Stimulated activated naive B cell treated with anti-CD40 and anti-IgM and Interleukin-4, amounts not matched to agents 10 μg/mL and 1 μg/mL and 100 μg/mL, for 72 hours (primary cell): Measurements from ENCODE around the gene RFTN1.

Experiments used
- ATAC-seq, 2 donors: fragments of 150-1000 bp; cut with Tn5 transposase; replicated peaks; 2 replicates each; pipeline ENCODE4 v1.10.0; 2021; ENCODE audit warnings: moderate library complexity in 1 of 2
- DNase-seq: peaks from one replicate; pipeline ENCODE4 v3.0.0; 2021
- H3K27ac Mint-ChIP-seq: one replicate; pipeline ENCODE4 v1.8.0; 2022; ENCODE audit warnings: mild to moderate bottlenecking, mixed read lengths
- H3K27me3 Mint-ChIP-seq, 2 donors: one replicate each; pipeline ENCODE4 v1.8.0; 2022; ENCODE audit warnings: mixed read lengths in 2 of 2
- H3K36me3 Mint-ChIP-seq, 2 donors: one replicate each; pipeline ENCODE4 v1.8.0; 2022; ENCODE audit warnings: mixed read lengths in 2 of 2, mild to moderate bottlenecking in 1 of 2
- H3K4me1 Mint-ChIP-seq, 2 donors: one replicate each; pipeline ENCODE4 v1.8.0; 2022; ENCODE audit warnings: mixed read lengths in 2 of 2, mild to moderate bottlenecking in 1 of 2
- H3K4me3 Mint-ChIP-seq, 2 donors: one replicate each; pipeline ENCODE4 v1.8.0; 2022; ENCODE audit warnings: mild to moderate bottlenecking in 2 of 2, mixed read lengths in 2 of 2, moderate library complexity in 1 of 2
- H3K9me3 Mint-ChIP-seq, 2 donors: one replicate each; pipeline ENCODE4 v1.8.0; 2022; ENCODE audit warnings: mixed read lengths in 2 of 2, mild to moderate bottlenecking in 1 of 2

RFTN1 gene

GRCh38 chr3:16328124-16328523 lies 185.4 kb downstream of the RFTN1 start:
- H3K9me3 Mint-ChIP-seq, result peaks cover 6 to 8% of the 10 kb centered on the region in 2 donors
- no peaks in the 10 kb centered on the region for H3K27me3 Mint-ChIP-seq
- DNase-seq (no peak), ATAC-seq (no peak)
- no peak overlapping the region for H3K4me3 Mint-ChIP-seq
- peaks cover 1 to 8% of the 10 kb centered on the region in 2 donors for H3K4me1 Mint-ChIP-seq
- H3K36me3 Mint-ChIP-seq, result peaks cover 59 to 80% of the 10 kb centered on the region in 2 donors
- peak overlapping the region; percentile 20 for H3K27ac Mint-ChIP-seq

- H3K27ac Mint-ChIP-seq, result peak overlapping the region; percentile 47
- peaks cover 54 to 76% of the 10 kb centered on the region in 2 donors for H3K36me3 Mint-ChIP-seq
- H3K27me3 Mint-ChIP-seq, result no peaks in the 10 kb centered on the region
- no peak for ATAC-seq
- no peak for DNase-seq
- no peak overlapping the region for H3K4me3 Mint-ChIP-seq
- H3K9me3 Mint-ChIP-seq, result peaks cover 4% of the 10 kb centered on the region in 2 donors
- H3K4me1 Mint-ChIP-seq, result peaks cover 3 to 15% of the 10 kb centered on the region in 2 donors
These were observed 186.7 kb downstream of the RFTN1 start for GRCh38 chr3:16326724-16327349.

GRCh38 chr3:16325850-16326249 lies 187.6 kb downstream of the RFTN1 start:
- DNase-seq, result no peak
- H3K4me1 Mint-ChIP-seq, result peaks cover 9 to 24% of the 10 kb centered on the region in 2 donors
- ATAC-seq, result no peak
- H3K9me3 Mint-ChIP-seq, result no peaks in the 10 kb centered on the region
- no peaks in the 10 kb centered on the region for H3K27me3 Mint-ChIP-seq
- H3K4me3 Mint-ChIP-seq, result no peak overlapping the region
- H3K36me3 Mint-ChIP-seq, result peaks cover 55 to 78% of the 10 kb centered on the region in 2 donors
- H3K27ac Mint-ChIP-seq, result peak overlapping the region; percentile 56

GRCh38 chr3:16323737-16324136 lies 189.8 kb downstream of the RFTN1 start:
- Mint-ChIP-seq H3K27me3 (no peaks in the 10 kb centered on the region), H3K4me1 (peaks cover 14 to 30% of the 10 kb centered on the region in 2 donors), H3K36me3 (peaks cover 52 to 74% of the 10 kb centered on the region in 2 donors), H3K27ac (peak overlapping the region; percentile 76), H3K4me3 (no peak overlapping the region), H3K9me3 (no peaks in the 10 kb centered on the region)
- ATAC-seq (no peak), DNase-seq (no peak)

GRCh38 chr3:16322189-16322588 lies 191.3 kb downstream of the RFTN1 start:
- DNase-seq, result no peak
- ATAC-seq, result no peak
- Mint-ChIP-seq H3K4me3 (peak overlapping the region in 1 of 2 donors; percentile 30), H3K4me1 (peaks cover 15 to 36% of the 10 kb centered on the region in 2 donors), H3K27ac (peak overlapping the region; percentile 20), H3K9me3 (no peaks in the 10 kb centered on the region), H3K27me3 (no peaks in the 10 kb centered on the region), H3K36me3 (peaks cover 52 to 77% of the 10 kb centered on the region in 2 donors)

GRCh38 chr3:16320711-16321110 lies 192.8 kb downstream of the RFTN1 start:
- H3K27me3 Mint-ChIP-seq, result no peaks in the 10 kb centered on the region
- H3K27ac Mint-ChIP-seq, result peak overlapping the region; percentile 60
- peaks cover 23 to 50% of the 10 kb centered on the region in 2 donors for H3K4me1 Mint-ChIP-seq
- no peak for DNase-seq
- H3K4me3 Mint-ChIP-seq, result no peak overlapping the region
- no peak for ATAC-seq
- H3K9me3 Mint-ChIP-seq, result no peaks in the 10 kb centered on the region
- H3K36me3 Mint-ChIP-seq, result peaks cover 61 to 83% of the 10 kb centered on the region in 2 donors

GRCh38 chr3:16319723-16320122 lies 193.8 kb downstream of the RFTN1 start:
- no peak overlapping the region for H3K4me3 Mint-ChIP-seq
- H3K27ac Mint-ChIP-seq, result peak overlapping the region; percentile 42
- H3K4me1 Mint-ChIP-seq, result peaks cover 25 to 44% of the 10 kb centered on the region in 2 donors
- H3K9me3 Mint-ChIP-seq, result no peaks in the 10 kb centered on the region
- DNase-seq (no peak), ATAC-seq (no peak)
- H3K36me3 Mint-ChIP-seq, result peaks cover 59 to 78% of the 10 kb centered on the region in 2 donors
- no peaks in the 10 kb centered on the region for H3K27me3 Mint-ChIP-seq

GRCh38 chr3:16319307-16319706 lies 194.2 kb downstream of the RFTN1 start:
- Mint-ChIP-seq H3K4me3 (no peak overlapping the region), H3K4me1 (peaks cover 25 to 44% of the 10 kb centered on the region in 2 donors), H3K9me3 (no peaks in the 10 kb centered on the region), H3K27ac (peak overlapping the region; percentile 42), H3K27me3 (no peaks in the 10 kb centered on the region), H3K36me3 (peaks cover 59 to 74% of the 10 kb centered on the region in 2 donors)
- DNase-seq, result no peak
- ATAC-seq, result peak; percentile 57 to 61

- no peaks in the 10 kb centered on the region for H3K27me3 Mint-ChIP-seq
- H3K4me1 Mint-ChIP-seq, result peaks cover 28 to 50% of the 10 kb centered on the region in 2 donors
- H3K36me3 Mint-ChIP-seq, result peaks cover 62 to 72% of the 10 kb centered on the region in 2 donors
- H3K4me3 Mint-ChIP-seq, result no peak overlapping the region
- H3K9me3 Mint-ChIP-seq, result no peaks in the 10 kb centered on the region
- peak overlapping the region; percentile 47 for H3K27ac Mint-ChIP-seq
- no peak for DNase-seq
- ATAC-seq, result no peak
These were observed 195.3 kb downstream of the RFTN1 start for GRCh38 chr3:16318176-16318575.

- ATAC-seq (no peak), DNase-seq (no peak)
- Mint-ChIP-seq H3K9me3 (no peaks in the 10 kb centered on the region), H3K4me3 (peak overlapping the region in 1 of 2 donors; percentile 3), H3K27me3 (no peaks in the 10 kb centered on the region), H3K36me3 (peaks cover 63 to 74% of the 10 kb centered on the region in 2 donors), H3K4me1 (peaks cover 28 to 56% of the 10 kb centered on the region in 2 donors), H3K27ac (peak overlapping the region; percentile 77)
These were observed 195.9 kb downstream of the RFTN1 start for GRCh38 chr3:16317561-16317945.

GRCh38 chr3:16316847-16317560 lies 196.5 kb downstream of the RFTN1 start:
- peaks cover 31 to 56% of the 10 kb centered on the region in 2 donors for H3K4me1 Mint-ChIP-seq
- H3K4me3 Mint-ChIP-seq, result peak overlapping the region; percentile 5 to 17
- no peak for ATAC-seq

GRCh38 chr3:16316396-16316795 lies 197.1 kb downstream of the RFTN1 start:
- peak overlapping the region; percentile 90 for H3K27ac Mint-ChIP-seq
- H3K36me3 Mint-ChIP-seq, result peaks cover 64 to 74% of the 10 kb centered on the region in 2 donors
- H3K9me3 Mint-ChIP-seq, result no peaks in the 10 kb centered on the region
- peaks cover 33 to 57% of the 10 kb centered on the region in 2 donors for H3K4me1 Mint-ChIP-seq
- no peaks in the 10 kb centered on the region for H3K27me3 Mint-ChIP-seq
- no peak overlapping the region for H3K4me3 Mint-ChIP-seq
- ATAC-seq (no peak), DNase-seq (no peak)

More at GRCh38 chr3:16316847-16317560, 196.5 kb downstream of the RFTN1 start:
- Mint-ChIP-seq H3K27ac (peak overlapping the region; percentile 90), H3K27me3 (no peaks in the 10 kb centered on the region), H3K9me3 (no peaks in the 10 kb centered on the region), H3K36me3 (peaks cover 64 to 74% of the 10 kb centered on the region in 2 donors)
- no peak for DNase-seq

- no peak for ATAC-seq
- no peak for DNase-seq
- Mint-ChIP-seq H3K27ac (peak overlapping the region; percentile 42), H3K4me3 (no peak overlapping the region), H3K27me3 (no peaks in the 10 kb centered on the region), H3K4me1 (peaks cover 30 to 51% of the 10 kb centered on the region in 2 donors), H3K9me3 (no peaks in the 10 kb centered on the region), H3K36me3 (peaks cover 57 to 68% of the 10 kb centered on the region in 2 donors)
These were observed 197.9 kb downstream of the RFTN1 start for GRCh38 chr3:16315623-16316022.

GRCh38 chr3:16313886-16314645 lies 199.4 kb downstream of the RFTN1 start:
- DNase-seq (no peak), ATAC-seq (no peak)
- Mint-ChIP-seq H3K4me3 (no peak overlapping the region), H3K36me3 (peaks cover 49 to 69% of the 10 kb centered on the region in 2 donors), H3K27ac (peak overlapping the region; percentile 47), H3K4me1 (peaks cover 36 to 60% of the 10 kb centered on the region in 2 donors), H3K27me3 (no peaks in the 10 kb centered on the region), H3K9me3 (no peaks in the 10 kb centered on the region)
